Neuron (in vitro differentiated cells): Measurements from ENCODE around the gene OR2D2.
"Not testable (repeated sequence)": the region's sequence is repeated elsewhere in the genome, so short reads cannot be mapped to it uniquely, and the experiment has no call there.

Experiments used
- H2AFZ ChIP-seq: one replicate; pipeline ENCODE4 v1.6.1; 2013; ENCODE audit warnings: low read depth, mild to moderate bottlenecking, inconsistent platforms, low read length, moderate library complexity
- H3K27me3 ChIP-seq: one replicate; pipeline ENCODE4 v1.6.1; 2013; ENCODE audit warnings: low read length; ENCODE audit not compliant: insufficient read depth
- H3K36me3 ChIP-seq: one replicate; pipeline ENCODE4 v1.6.1; 2013; ENCODE audit warnings: low read length; ENCODE audit not compliant: insufficient read depth
- H3K4me1 ChIP-seq: one replicate; pipeline ENCODE4 v1.6.1; 2013; ENCODE audit warnings: low read length; ENCODE audit not compliant: insufficient read depth
- H3K4me3 ChIP-seq: 2 replicates; pipeline ENCODE4 v1.5.1; 2013; ENCODE audit warnings: mild to moderate bottlenecking, low read length, moderate library complexity
- H3K9me3 ChIP-seq: one replicate; pipeline ENCODE4 v1.6.1; 2013; ENCODE audit warnings: low read length

Gene OR2D2

GRCh38 chr11:6864438-6864837 lies 27.9 kb downstream of the OR2D2 start:
- no peaks in the 10 kb centered on the region for H3K4me1 ChIP-seq
- H2AFZ ChIP-seq = no peak overlapping the region
- H3K36me3 ChIP-seq = no peaks in the 10 kb centered on the region
- no peak overlapping the region for H3K4me3 ChIP-seq
- no peaks in the 10 kb centered on the region for H3K27me3 ChIP-seq
- no peaks in the 10 kb centered on the region for H3K9me3 ChIP-seq

GRCh38 chr11:6862961-6863360 lies 29.3 kb downstream of the OR2D2 start, which contains the start of gene OR10A2:
Gene OR10A2, plus strand, starts transcription at chr11:6863057. Its CDS starts 6,698 bp downstream, at chr11:6869755.
- no peaks in the 10 kb centered on the region for H3K9me3 ChIP-seq
- H3K4me3 ChIP-seq = no peak within 1 kb of the TSS
- no peaks in the 10 kb centered on the region for H3K36me3 ChIP-seq
- no peaks in the 10 kb centered on the region for H3K4me1 ChIP-seq
- H3K27me3 ChIP-seq = no peaks in the 10 kb centered on the region
- no peak within 1 kb of the TSS for H2AFZ ChIP-seq

- no peaks in the 10 kb centered on the region for H3K27me3 ChIP-seq
- H3K4me3 ChIP-seq = no peak overlapping the region
- H3K4me1 ChIP-seq = no peaks in the 10 kb centered on the region
- no peak overlapping the region for H2AFZ ChIP-seq
- H3K9me3 ChIP-seq = no peaks in the 10 kb centered on the region
- no peaks in the 10 kb centered on the region for H3K36me3 ChIP-seq
Measured at GRCh38 chr11:6856871-6857270, 35.4 kb downstream of the OR2D2 start.

- H3K27me3 ChIP-seq = no peaks in the 10 kb centered on the region
- no peaks in the 10 kb centered on the region for H3K36me3 ChIP-seq
- H3K4me1 ChIP-seq = no peaks in the 10 kb centered on the region
- H3K9me3 ChIP-seq = no peaks in the 10 kb centered on the region
- no peak overlapping the region for H2AFZ ChIP-seq
- H3K4me3 ChIP-seq = no peak overlapping the region
Measured at GRCh38 chr11:6855971-6856541, 36.2 kb downstream of the OR2D2 start.

GRCh38 chr11:6854801-6855200 lies 37.5 kb downstream of the OR2D2 start:
- not testable (repeated sequence) for H2AFZ ChIP-seq, H3K9me3 ChIP-seq, H3K27me3 ChIP-seq, H3K36me3 ChIP-seq, H3K4me3 ChIP-seq, H3K4me1 ChIP-seq

- Histone ChIP-seq H3K4me3 (no peak overlapping the region), H3K9me3 (peaks cover 2% of the 10 kb centered on the region), H3K27me3 (no peaks in the 10 kb centered on the region), H2AFZ (no peak overlapping the region), H3K4me1 (no peaks in the 10 kb centered on the region), H3K36me3 (no peaks in the 10 kb centered on the region)
Measured at GRCh38 chr11:6850526-6850925, 41.8 kb downstream of the OR2D2 start.

- Histone ChIP-seq H3K4me1 (no peaks in the 10 kb centered on the region), H3K36me3 (no peaks in the 10 kb centered on the region), H2AFZ (no peak within 1 kb of the TSS), H3K27me3 (no peaks in the 10 kb centered on the region), H3K9me3 (peaks cover 2% of the 10 kb centered on the region), H3K4me3 (no peak within 1 kb of the TSS)
Measured at GRCh38 chr11:6845383-6845782, 46.9 kb downstream of the OR2D2 start, which contains the start of gene OR10A5. Gene OR10A5, plus strand, starts transcription at chr11:6845683. Its CDS starts 0 bp downstream, at chr11:6845683.

- H3K27me3 ChIP-seq = no peaks in the 10 kb centered on the region
- no peaks in the 10 kb centered on the region for H3K4me1 ChIP-seq
- H3K9me3 ChIP-seq = peaks cover under 1% of the 10 kb centered on the region
- H3K36me3 ChIP-seq = no peaks in the 10 kb centered on the region
- no peak overlapping the region for H3K4me3 ChIP-seq
- no peak overlapping the region for H2AFZ ChIP-seq
Measured at GRCh38 chr11:6844356-6844755, 47.9 kb downstream of the OR2D2 start.

GRCh38 chr11:6843670-6844069 lies 48.6 kb downstream of the OR2D2 start:
- Histone ChIP-seq H3K9me3 (no peaks in the 10 kb centered on the region), H3K4me3 (no peak overlapping the region), H3K36me3 (no peaks in the 10 kb centered on the region), H3K4me1 (no peaks in the 10 kb centered on the region), H3K27me3 (no peaks in the 10 kb centered on the region), H2AFZ (peak overlapping the region; percentile 59)

GRCh38 chr11:6841694-6842093 lies 50.6 kb downstream of the OR2D2 start:
- Histone ChIP-seq H3K9me3 (no peaks in the 10 kb centered on the region), H3K4me3 (no peak overlapping the region), H2AFZ (no peak overlapping the region), H3K36me3 (no peaks in the 10 kb centered on the region), H3K27me3 (no peaks in the 10 kb centered on the region), H3K4me1 (no peaks in the 10 kb centered on the region)
